HG03097 (cell line): ENCODE measurements around the gene DDX39B.
"Not testable (repeated sequence)": the region's sequence is repeated elsewhere in the genome, so short reads cannot be mapped to it uniquely, and the experiment has no call there.

Experiments used
- ATAC-seq: cut with Tn5 transposase; IDR thresholded peaks from one replicate; pipeline ENCODE4 v1.9.1; 2021; ENCODE audit not compliant: unreplicated experiment, low FRiP score

DDX39B gene

DNA sequence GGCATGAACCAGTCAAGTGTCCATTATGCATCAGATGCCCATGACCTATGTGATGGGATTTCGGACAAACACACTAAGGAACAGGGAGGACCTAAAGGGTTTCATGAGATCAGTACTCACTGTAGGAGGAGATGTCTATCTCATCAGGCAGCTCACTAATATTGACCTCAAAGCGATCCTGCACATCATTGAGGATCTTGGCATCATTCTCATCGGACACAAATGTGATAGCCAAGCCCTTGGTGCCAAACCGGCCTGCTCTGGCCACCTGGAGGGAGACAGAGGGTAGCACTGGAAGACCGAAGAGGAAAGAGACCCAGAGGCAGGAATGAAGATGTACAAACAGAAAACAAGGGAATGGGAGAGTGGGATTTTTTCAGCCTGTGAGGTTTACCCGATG lies 11.1 kb downstream of the DDX39B start:
- ATAC-seq: no peak

DNA sequence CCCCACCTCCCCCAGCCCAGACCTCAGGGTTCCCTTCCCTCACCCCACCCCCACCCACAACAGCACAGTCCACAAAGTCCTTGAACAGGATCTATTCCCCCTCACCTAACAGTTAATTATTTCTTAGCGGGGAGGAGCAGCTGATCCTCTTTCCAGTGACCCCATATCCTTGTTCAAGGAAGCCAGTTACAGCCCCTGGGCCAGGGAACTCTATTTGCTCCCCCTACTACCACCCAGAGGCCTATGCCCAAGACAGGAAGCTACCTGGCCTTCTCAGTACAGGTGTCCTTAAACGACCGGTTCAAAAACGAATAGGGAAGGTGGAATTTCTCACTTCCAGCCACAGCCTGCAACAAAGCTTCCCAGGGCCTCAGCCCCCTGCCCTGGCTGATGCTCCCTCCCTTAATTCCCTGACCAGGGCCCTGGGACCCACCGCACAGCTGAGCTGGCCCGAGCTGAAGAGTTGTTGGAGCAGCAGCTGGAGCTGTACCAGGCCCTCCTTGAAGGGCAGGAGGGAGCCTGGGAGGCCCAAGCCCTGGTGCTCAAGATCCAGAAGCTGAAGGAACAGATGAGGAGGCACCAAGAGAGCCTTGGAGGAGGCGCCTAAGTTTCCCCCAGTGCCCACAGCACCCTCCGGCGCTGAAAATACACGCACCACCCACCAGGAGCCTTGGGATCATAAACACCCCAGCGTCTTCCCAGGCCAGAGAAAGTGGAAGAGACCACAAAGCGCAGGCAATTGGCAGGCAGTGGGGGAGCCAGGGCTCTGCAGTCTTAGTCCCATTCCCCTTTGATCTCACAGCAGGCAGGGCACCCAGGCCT lies 12.3 kb downstream of the DDX39B start:
- no peak for ATAC-seq

DNA sequence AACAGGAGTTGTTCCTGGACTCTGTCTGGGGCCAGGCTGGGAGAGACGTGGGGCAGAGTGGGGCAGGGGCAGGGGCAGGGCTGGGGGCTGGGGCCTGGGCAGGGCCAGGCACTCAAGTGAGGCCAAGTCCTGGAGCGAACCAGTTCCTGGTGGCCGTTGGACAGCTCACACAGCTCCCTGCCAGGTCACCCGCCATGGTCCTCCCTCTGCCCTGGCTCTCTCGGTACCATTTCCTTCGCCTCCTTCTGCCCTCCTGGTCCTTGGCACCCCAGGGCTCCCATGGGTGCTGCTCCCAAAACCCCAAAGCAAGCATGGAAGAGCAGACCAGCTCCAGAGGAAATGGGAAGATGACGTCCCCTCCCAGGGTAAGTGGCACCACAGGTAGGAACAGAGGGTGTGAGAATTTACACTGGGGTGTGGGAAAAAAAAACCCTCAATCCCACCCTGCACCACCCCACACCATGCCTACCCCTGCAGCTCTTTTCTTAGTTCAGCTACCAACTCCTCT lies 12.9 kb downstream of the DDX39B start, which contains the start of gene MCCD1:
MCCD1 (plus strand) TSS at position 142 of the 508 bp plus-strand sequence; CDS start at position 195, 53 bp downstream.
- ATAC-seq: no peak

DNA sequence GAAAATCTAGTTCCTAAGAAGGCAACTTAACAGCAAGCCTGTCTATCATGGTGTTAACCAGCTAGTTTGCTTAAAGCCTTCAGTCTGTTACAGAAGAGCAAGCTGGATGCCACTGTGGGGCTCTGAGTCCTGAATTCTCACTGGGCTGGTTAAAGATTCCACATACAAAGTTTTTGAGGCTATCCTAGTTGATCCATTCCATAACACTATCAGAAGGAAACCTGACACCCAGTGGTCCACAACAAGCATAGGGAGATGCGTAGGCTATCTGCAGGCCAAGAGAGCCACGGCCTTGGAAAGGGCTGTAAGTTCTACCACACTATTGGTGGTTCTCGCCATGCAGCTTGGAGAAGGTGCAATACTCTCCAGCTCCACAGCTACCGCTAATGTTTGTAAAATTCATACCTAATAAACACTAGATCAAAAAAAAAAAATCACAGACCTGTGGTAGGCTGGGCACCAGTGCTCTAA lies 13.5 kb downstream of the DDX39B start:
- ATAC-seq: no peak

DNA sequence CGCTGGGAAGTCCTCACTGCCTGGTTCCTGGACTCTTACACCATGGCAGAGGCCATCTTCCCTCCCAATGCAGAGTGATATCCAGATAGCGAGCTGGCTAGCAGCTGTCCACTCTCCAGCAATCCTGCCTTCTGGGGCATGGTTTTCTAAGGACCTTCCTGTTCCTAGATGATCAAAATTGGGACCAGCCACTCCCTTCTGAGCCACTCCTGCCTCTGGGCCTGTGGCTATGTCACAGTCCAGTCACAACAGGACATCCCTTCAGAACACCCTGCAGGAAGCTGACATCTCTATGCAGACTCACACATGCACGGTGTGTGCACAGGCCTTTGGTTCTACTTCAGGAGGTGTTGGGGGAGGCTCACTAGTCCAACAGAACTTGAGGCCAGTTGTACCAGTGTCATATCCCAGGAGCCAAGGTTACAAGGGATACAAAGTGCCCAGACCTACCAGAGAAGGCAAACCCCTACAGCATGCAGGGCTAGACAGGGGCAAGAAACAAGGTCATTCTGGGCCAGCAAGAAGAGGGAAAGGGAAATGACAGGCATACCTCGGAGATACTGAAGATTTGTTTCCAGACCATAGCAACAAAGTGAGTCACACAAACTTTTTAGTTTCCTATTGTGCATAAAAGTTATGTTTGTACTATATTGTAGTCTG lies 15.7 kb downstream of the DDX39B start:
- ATAC-seq: no peak

DNA sequence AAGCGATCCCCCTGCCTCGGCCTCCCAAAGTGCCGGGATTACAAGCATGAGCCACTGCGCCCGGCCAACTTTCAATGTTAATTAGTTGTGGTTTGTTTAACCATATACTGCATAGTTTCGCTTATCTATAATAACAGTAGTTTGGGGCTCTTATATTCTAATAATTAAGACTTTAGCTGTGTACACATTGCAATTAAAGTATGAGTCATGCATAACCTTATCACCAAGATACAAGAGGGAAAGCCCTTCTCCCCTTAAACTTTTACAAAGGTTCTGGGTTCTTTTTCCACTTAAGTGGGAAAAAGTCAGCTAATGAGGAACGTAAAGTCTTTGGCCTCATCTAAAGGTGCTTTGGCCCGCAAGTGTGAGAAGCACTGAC lies 16.3 kb downstream of the DDX39B start:
- ATAC-seq: no peak

DNA sequence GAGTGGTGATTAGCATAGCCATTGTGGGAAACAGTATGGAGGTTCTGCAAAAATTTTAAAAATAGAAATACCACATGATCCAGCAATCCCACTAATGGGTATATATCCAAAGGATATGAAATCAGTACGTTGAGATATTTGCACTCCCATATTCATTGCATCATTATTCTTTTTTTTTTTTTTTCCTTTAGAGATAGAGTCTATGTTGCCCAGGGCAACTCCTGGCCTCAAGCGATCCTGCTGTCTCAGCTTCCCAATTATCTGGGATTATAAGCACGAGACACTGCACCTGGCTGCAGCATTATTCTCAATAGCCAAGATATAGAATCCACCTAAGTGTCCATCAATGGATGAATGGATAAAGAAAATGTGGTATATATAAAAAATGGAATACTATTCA lies 20.0 kb downstream of the DDX39B start:
- no peak for ATAC-seq

DNA sequence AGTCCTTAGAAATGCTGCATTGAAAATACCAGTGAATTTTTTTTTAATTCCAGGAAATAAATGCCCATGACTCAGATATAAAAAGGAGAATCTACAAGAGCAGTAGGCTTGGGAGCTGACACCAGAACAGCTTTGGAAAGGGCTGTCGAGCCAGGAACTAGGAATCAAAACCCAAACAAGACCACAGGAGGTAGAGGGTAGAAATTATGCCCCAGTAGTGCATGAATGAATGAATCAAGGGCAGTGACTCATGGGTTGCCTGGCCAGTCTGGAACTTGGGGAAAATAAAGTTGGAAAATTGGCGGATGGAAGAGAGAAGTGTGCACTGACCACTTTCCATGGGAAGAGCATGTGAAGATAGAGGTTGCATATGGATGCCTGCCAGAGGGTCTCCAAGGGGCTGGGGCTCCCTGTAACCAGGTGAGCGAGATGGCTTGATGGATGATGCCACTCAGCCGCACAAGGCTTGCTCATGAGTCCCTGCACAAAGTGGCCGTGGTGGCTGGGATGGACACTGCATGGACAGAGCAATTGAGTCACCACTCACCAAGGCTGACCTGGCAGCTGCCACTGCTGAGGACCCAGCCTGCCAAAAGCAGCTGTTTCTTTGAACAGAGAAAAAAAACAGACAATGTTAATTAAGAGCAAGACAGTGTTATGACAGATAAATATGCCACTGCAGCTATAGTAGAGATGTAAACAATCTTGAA lies 28.2 kb downstream of the DDX39B start:
- no peak for ATAC-seq

DNA sequence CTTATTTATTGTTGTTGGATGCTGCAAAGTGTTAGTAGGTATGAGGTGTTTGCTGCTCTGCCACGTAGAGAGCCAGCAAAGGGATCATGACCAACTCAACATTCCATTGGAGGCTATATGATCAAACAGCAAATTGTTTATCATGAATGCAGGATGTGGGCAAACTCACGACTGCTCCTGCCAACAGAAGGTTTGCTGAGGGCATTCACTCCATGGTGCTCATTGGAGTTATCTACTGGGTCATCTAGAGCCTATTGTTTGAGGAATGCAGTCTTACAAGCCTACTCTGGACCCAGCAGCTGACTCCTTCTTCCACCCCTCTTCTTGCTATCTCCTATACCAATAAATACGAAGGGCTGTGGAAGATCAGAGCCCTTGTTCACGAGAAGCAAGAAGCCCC lies 31.8 kb downstream of the DDX39B start:
- ATAC-seq: no peak

DNA sequence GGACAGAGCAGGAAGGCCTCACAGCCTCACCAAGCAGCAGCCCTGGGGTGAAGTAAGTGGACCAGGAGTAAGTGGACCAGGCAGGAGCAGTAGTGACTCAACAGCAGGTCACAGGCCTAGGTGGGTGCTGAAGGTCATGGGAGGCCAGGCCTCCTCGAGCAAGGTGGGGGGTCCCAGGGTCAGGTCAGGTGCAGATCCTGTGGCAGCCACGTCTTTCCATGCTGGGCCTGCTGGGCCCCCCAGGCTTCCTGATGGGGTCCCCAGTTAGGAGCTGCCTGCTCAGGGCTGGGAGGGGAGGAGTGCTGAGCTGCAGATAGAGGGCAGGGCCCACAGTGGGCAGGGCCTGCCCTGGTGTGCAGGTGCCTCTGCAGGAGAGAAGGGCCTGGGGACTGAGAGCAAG lies 32.8 kb downstream of the DDX39B start:
- ATAC-seq: not testable (repeated sequence)

DNA sequence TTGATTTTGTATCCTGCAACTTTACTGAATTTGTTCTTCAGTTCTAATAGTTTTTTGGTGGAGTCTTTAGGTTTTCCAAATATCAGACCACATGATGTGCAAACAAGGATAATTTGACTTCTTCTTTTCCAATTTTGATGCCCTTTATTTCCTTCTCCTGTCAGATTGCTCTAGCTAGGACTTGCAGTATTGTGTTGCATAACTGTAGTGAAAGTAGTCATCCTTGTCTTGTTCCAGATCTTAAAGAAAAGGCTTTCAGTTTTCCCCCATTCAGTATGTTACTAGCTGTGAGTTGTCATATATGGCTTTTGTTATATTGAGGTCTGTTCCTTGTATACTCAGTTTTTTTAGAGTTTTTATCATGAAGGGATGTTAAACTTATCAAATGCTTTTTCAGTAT lies 39.2 kb downstream of the DDX39B start:
- ATAC-seq: no peak

DNA sequence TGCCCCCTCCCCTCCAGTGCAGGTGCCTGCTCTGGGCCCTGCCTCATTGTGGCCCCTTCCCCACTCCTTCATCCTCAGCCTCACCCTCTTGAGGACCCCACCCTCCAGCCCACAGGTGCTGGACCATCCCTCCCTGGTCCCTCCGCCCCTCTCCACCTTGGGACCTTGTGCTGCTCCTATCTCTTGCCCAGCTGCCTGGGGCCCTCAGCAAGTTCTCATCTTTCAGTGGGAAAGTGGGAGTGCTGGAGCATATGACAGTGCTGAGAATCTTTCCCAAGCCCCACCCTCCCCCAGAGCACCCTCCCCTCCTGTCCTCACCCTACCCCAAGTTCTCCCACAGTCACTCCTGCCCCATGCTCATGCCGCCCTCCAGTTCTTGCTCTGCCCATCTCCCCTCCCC lies 42.2 kb downstream of the DDX39B start:
- not testable (repeated sequence) for ATAC-seq

DNA sequence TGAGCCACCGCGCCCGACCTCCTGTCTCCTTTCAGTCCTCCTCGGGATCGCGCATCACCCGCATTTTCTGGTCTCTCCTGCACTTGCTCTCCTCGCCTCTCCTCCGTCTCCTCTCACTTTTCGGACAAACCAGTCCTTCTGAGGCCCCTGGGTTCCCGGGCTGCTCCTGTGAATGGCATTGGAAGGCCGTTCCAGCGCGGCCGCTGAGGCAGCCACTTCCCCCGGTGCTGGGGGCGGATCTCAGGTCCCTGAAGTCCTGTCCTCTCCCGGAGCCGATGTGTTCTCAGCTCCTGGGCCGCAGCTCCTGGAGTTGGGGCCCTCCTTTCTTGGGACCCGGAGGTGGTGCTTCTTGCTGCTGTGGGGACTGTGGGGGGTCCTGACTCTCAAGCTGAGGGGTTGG lies 43.1 kb downstream of the DDX39B start:
- no peak for ATAC-seq

DNA sequence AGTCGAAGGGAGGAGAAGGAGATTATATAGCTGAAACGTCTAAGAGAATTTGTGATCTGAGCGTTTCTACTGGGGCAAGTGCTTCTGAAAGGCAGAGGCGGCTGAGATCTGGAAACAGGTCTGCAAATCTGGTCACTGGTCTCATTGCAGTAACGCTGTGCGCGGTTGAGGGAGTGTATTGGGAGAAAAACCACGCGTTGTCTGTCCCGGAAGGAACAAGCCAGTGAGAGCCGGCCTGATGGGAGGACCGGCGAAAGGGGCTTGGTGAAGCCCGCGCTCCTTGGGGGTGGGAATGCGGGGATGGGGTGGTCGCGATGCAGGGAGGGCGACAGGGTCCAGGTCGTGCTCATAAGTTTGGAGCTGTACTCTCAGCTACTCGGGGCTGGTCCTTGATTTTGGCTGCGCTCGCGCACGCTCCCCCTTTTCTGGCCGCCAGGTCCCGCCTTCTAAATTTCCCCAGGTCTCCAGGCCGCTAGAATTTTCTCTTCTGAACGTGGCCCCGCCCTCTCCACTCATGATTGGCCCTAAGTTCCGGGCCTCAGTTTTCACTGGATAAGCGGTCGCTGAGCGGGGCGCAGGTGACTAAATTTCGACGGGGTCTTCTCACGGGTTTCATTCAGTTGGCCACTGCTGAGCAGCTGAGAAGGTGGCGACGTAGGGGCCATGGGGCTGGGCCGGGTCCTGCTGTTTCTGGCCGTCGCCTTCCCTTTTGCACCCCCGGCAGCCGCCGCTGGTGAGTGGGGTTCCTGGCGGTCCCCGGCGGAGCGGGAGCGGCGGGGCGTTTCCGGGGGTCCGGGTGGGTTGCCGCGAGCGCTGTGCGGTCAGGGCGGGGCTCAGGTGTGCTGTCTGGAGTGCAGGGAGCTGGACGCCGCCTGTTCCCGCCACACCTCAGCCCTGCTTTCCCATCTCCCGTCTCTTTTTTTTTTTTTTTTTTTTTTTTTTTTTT lies 44.0 kb downstream of the DDX39B start, which contains the start of gene MICB:
MICB (plus strand) TSS at position 615 of the 946 bp plus-strand sequence; CDS start at position 664, 49 bp downstream.
- no peak for ATAC-seq

DNA sequence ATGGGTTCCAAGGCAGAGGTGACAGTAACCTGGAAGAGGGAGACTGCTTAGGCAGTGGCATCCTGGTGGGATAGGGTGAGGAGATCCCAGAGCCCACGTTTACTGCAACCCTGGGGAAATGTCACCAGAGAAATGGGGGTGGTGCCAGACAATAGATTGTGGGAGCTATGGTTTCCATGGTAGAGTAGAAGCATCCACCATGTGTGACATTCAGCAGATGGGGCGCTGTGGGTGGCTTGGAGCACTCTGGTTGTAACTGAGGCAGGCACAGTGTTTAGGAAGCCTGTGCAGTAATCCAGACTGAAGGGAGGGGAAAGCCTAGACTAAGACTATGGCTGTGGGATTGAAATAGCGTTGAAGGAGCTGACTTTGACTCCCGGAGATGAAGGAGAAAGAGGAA lies 45.0 kb downstream of the DDX39B start:
- not testable (repeated sequence) for ATAC-seq

DNA sequence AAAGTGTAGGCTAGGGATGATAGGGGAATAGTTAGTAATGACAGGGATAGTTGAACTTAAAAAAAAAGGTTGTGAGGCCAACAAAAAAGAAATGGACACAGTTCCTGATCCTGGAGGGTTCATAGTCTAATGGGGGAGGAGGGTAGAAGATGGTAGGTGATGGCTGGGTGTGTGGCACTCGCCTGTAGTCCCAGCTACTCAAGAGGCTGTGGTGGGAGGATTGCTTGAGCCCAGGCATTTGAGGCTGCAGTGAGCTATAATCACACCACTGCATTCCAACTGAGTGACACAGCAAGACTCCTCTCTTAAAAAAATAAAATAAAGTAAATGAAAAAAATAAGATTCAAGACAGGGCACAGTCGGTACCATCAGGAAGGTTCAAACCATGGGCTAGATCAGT lies 46.2 kb downstream of the DDX39B start:
- ATAC-seq: no peak

DNA sequence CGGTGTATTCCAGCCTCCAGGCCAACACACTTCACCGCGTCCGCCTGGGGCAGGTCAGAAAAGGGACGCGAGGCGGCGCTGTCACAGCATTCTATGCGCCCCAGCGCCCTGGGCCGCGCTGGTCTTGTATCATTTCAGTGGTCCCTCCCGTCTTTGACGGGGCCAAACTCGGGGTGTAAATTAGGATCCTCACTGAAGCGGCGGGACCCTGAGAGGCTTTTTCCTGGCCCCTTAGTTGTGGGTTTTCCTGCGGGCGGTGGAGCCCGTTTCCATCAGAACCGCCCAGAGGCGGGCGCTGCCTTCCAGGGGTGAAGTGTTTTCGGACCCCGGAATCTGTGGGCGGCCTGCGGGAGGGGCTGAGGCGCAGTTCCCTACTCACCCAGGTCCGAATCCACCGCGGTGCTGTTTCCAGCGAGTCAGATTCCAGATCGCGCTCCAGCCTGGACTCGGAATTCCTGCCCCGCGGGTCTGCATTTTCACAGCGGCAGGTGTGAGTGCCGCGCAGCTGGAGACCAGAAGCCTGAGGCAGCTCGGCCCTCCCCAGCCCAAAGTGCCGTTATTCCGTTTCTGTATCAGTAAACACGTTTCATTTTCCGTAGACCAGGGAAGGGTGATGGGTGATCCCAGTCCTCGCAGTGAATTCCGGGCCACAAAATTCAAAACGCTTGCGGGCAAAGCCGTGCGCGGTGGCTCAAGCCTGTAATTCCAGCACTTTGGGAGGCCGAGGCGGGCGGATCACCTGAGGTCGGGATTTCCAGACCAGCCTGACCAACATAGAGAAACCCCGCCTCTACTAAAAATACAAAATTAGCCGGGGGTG lies 47.7 kb downstream of the DDX39B start:
- ATAC-seq: no peak

DNA sequence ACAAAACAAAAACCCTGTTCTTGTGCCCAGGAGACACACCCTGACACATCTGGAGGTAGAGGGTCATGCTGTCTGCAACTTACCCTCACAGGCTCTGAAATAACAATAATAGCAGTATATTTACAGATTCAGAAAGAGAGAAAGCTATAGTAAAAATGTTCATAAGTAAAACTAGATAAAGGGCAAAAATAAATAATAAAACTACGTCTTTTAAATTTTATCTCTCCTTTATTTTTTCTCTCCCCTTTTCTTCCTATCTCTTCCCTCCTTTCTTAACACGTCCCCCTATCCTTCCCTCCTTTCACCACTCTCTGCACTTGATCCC lies 48.3 kb downstream of the DDX39B start:
- ATAC-seq: not testable (repeated sequence)
